Central memory CD4-positive, alpha-beta T cell (primary cell): ENCODE results near the gene EIF1.
A peak's percentile ranks its signal among the peaks of the same experiment; 100 is the strongest.
"Not testable (repeated sequence)": the region's sequence is repeated elsewhere in the genome, so short reads cannot be mapped to it uniquely, and the experiment has no call there.

Experiments used
- DNase-seq: peaks from one replicate; pipeline ENCODE4 v3.0.0; 2022

EIF1 gene

GRCh38 chr17:41656249-41657023 is 32.2 kb upstream of the EIF1 start:
- DNase-seq = no peak

- no peak for DNase-seq
Observed at GRCh38 chr17:41657176-41657754, 31.4 kb upstream of the EIF1 start.

GRCh38 chr17:41657936-41658335 is 30.7 kb upstream of the EIF1 start:
- DNase-seq = no peak

- no peak for DNase-seq
Observed at GRCh38 chr17:41658846-41659245, 29.8 kb upstream of the EIF1 start.

GRCh38 chr17:41659427-41660212 is 29.1 kb upstream of the EIF1 start:
- DNase-seq = no peak

GRCh38 chr17:41660221-41660711 is 28.4 kb upstream of the EIF1 start:
- no peak for DNase-seq

GRCh38 chr17:41663451-41664171 is 25.1 kb upstream of the EIF1 start:
- no peak for DNase-seq

GRCh38 chr17:41664172-41664457 is 24.6 kb upstream of the EIF1 start:
- DNase-seq = no peak

GRCh38 chr17:41664587-41665565 is 23.8 kb upstream of the EIF1 start:
- no peak for DNase-seq

GRCh38 chr17:41665566-41666236 is 23.0 kb upstream of the EIF1 start:
- DNase-seq = peak; percentile 88

- peak; percentile 80 for DNase-seq
Observed at GRCh38 chr17:41666237-41666641, 22.4 kb upstream of the EIF1 start.

- peak; percentile 78 for DNase-seq
Observed at GRCh38 chr17:41666708-41667279, 21.9 kb upstream of the EIF1 start.

GRCh38 chr17:41667280-41668041 is 21.2 kb upstream of the EIF1 start:
- no peak for DNase-seq

- DNase-seq = no peak
Observed at GRCh38 chr17:41672153-41672552, 16.5 kb upstream of the EIF1 start.

- DNase-seq = not testable (repeated sequence)
Observed at GRCh38 chr17:41675157-41676057, 13.3 kb upstream of the EIF1 start.

GRCh38 chr17:41676058-41676419 is 12.6 kb upstream of the EIF1 start:
- DNase-seq = no peak

GRCh38 chr17:41678411-41678906 is 10.2 kb upstream of the EIF1 start:
- no peak for DNase-seq

- DNase-seq = peak; percentile 82
Observed at GRCh38 chr17:41678907-41679739, 9.6 kb upstream of the EIF1 start.
